Islet of Langerhans (tissue), 1 donor: ENCODE data around the gene COG2.
"Not testable (repeated sequence)": the region's sequence is repeated elsewhere in the genome, so short reads cannot be mapped to it uniquely, and the experiment has no call there.

Experiments
- FAIRE-seq: peaks from one replicate; lab custom pipeline; 2011; peaks lifted over from hg19 to GRCh38; lab: Jason Lieb, UNC

Gene COG2

DNA sequence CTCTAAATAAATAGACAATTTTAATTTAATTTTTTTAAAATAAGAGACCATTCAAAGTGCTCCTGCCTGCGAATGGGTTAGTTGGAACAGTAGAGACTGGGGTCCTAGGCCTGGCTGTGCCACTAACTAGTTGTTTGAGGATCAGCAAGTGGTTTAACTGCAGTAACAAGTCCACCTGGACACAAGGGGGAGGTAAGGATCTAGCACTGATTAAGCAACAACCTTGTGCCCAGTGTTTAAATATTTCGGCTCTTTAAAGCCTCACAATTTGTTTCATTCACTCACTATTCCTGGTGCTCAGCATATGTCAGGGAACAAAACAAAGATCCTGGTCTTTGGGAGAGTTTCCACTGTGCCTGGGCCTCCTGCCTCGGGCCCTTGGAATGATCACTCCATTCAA, 73.2 kb downstream of the COG2 start:
- no peak for FAIRE-seq

DNA sequence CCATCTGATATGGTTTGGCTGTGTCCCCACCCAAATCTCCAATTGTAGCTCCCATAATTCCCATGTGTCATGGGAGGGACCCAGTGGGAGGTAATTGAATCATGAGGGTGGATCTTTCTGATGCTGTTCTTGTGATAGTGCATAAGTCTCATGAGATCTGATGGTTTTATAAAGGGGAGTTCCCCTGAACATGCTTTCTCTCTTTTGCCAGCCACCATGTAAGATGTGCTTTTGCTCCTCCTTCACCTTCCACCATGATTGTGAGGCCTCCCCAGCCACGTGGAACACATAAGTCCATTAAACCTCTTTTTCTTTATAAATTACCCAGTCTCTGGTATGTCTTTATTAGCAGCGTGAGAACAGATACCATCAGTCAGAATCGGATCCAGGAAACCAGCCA, 74.2 kb downstream of the COG2 start:
- not testable (repeated sequence) for FAIRE-seq

- no peak for FAIRE-seq
Measured at GRCh38 chr1:230717251-230717650, 75.0 kb downstream of the COG2 start.

GRCh38 chr1:230721849-230722522, 79.7 kb downstream of the COG2 start:
- not testable (repeated sequence) for FAIRE-seq

DNA sequence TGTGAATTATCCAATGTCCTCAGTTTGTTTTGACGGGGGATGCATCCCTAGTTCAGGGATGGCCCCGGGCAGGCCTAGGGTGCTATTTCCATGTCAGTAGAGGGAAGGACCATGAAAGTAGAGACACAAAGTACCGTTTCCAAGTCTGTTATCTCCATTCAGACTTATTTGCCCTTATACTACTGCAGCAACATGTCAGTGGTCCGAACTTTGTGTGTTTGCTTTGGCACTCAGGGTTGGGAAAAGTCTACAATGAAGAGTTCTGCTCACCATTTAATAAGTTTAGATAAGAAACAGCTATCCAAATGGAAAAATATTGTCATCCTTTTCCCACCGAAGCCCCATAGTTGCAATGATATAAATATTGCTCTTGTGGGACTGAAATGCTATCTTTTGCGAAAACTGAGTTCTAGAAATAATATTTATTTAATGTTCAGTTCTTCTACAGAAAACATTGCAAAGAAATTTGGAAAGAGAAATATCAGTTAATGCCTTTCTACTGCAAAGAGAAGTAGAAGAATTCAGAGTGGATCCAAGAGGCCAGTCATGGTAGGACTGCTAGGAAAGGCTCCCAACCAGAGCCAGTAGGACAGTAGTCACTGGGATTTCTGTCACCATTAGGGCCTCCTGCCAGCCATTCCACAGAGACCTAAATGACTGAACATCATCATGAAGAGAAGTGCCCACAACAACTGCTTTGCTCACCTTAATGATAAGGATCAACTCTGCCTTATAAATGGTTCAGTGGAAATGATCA, 83.2 kb downstream of the COG2 start:
- no peak for FAIRE-seq

- FAIRE-seq = peak; percentile 99
Measured at GRCh38 chr1:230728710-230729392, 86.6 kb downstream of the COG2 start.

DNA sequence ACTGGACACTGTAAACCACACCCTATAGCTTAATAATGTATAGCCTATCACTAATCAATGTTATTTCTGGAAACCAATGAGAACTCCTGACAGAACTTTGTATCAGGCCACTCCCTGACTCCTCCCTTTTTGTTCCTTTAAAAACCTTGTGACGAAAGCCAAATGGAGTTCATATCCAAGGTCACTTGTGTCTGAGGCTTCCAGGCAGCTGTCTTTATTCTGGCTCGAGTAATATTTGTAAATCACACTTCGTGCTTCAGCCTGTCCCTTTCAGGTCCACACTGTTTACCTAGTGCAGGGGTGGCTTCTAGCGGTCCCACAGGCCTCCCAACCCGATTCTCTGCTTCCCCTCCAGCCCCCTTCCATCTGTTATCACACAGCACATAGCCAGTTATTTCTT, 88.7 kb downstream of the COG2 start:
- FAIRE-seq = peak; percentile 53

DNA sequence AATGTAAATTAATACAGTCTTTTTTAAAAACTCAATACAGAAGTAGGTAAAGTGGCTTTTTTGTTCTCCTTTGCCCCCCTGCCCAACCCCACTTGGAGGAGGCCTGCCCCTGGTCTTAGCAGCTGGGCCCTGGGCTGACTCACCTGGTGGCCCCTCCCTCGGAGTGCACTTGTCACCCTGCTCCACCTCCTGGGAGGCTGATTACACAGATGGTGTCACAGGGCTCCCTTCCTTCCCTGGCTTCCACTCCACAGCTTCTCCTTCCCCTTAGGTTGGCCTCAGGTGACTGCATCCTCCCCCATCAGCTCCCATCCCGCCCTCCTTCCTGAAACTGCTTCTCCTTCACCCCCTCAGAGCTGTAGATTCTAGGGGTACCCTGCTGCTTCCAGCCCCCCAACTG, 93.2 kb downstream of the COG2 start:
- FAIRE-seq = no peak

DNA sequence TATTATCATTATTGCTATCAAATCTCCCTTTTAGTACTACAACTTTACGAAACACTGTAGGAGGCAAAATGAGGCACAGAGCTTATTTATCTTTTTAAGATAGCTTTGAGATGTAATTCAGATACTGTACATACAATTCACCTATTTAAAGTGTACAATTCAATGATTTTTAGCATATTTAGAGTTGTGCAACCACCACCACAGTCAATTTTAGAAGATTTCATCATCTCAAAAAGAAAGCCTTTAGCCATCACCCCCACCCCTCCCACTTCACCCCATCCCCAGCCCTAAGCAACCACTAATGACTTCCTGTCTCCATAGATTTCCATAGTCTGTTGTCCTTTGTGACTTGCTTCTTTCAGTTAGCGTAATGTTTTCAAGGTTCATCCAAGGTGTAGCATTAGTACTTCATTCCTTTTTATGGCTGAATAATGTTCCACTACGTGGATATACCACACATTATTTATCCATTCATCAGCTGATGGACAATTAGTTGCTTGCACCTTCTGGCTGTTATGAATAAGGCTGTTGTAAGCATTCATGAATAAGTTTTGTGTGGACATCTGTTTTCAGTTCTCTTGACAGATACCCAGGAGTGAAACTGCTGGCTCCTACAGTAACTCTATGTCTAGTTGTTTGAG, 95.5 kb downstream of the COG2 start:
- FAIRE-seq = no peak

- FAIRE-seq = no peak
Measured at GRCh38 chr1:230739564-230740290, 97.4 kb downstream of the COG2 start.
